Cardiac fibroblast (primary cell): ENCODE results near the gene LRRK2.

Experiments used
- DNase-seq, 2 donors: peaks; one replicate each; pipeline versions ENCODE4 v3.0.0 to v3.0.0-alpha.2; 2010; ENCODE audit warnings: low read depth in 2 of 2
- H3K4me3 ChIP-seq, 2 donors: replicated peaks in 1 of 2; 1 replicate in 1 of 2; 2 replicates in 1 of 2; pipeline ENCODE4 v1.5.1; 2011; ENCODE audit warnings: low read depth in 2 of 2, low read length in 2 of 2, mild to moderate bottlenecking in 2 of 2, moderate library complexity in 1 of 2
- TF ChIP-seq, protein P1 (sequence below): IDR thresholded peaks from one replicate; pipeline ENCODE4 v1.5.1; 2011; ENCODE audit warnings: low read depth, mild to moderate bottlenecking, low read length, inconsistent platforms

LRRK2 gene

GRCh38 chr12:40336573-40337199 lies 111.9 kb downstream of the LRRK2 start:
- TF ChIP-seq, protein P1, sequence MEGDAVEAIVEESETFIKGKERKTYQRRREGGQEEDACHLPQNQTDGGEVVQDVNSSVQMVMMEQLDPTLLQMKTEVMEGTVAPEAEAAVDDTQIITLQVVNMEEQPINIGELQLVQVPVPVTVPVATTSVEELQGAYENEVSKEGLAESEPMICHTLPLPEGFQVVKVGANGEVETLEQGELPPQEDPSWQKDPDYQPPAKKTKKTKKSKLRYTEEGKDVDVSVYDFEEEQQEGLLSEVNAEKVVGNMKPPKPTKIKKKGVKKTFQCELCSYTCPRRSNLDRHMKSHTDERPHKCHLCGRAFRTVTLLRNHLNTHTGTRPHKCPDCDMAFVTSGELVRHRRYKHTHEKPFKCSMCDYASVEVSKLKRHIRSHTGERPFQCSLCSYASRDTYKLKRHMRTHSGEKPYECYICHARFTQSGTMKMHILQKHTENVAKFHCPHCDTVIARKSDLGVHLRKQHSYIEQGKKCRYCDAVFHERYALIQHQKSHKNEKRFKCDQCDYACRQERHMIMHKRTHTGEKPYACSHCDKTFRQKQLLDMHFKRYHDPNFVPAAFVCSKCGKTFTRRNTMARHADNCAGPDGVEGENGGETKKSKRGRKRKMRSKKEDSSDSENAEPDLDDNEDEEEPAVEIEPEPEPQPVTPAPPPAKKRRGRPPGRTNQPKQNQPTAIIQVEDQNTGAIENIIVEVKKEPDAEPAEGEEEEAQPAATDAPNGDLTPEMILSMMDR: peak; percentile 57
- H3K4me3 ChIP-seq: no peak overlapping the region
- peak; percentile 19 to 41 for DNase-seq

DNA sequence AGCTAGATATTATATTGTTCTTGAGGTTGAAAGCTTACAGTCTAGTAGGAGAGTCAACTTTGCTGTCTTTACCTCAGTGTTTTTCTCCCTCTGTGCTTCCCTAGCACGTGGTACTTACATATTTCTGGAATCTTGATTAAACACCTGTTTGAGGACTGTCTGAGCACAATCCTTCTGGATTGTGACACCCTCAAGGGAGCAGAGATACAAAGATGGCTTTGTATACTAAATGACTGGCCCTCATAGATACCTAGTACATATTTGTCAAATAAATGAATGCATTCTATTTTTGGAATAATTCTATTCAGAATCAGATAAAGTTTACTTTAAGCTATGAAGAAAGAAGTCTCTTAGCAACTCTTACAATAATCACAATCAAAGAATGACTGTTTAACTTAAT lies 113.3 kb downstream of the LRRK2 start:
- no peak overlapping the region for H3K4me3 ChIP-seq

GRCh38 chr12:40338621-40339020 lies 113.8 kb downstream of the LRRK2 start:
- TF ChIP-seq, protein P1: no peak
- no peak for DNase-seq
- H3K4me3 ChIP-seq: no peak overlapping the region

More for the DNA sequence above, 113.3 kb downstream of the LRRK2 start:
- no peak for DNase-seq
- TF ChIP-seq, protein P1: no peak

GRCh38 chr12:40342010-40342409 lies 117.2 kb downstream of the LRRK2 start:
- TF ChIP-seq, protein P1: no peak
- DNase-seq: no peak

GRCh38 chr12:40343124-40343523 lies 118.3 kb downstream of the LRRK2 start:
- no peak overlapping the region for H3K4me3 ChIP-seq
- TF ChIP-seq, protein P1: no peak
- DNase-seq: no peak

More at GRCh38 chr12:40342010-40342409, 117.2 kb downstream of the LRRK2 start:
- H3K4me3 ChIP-seq: no peak overlapping the region

DNA sequence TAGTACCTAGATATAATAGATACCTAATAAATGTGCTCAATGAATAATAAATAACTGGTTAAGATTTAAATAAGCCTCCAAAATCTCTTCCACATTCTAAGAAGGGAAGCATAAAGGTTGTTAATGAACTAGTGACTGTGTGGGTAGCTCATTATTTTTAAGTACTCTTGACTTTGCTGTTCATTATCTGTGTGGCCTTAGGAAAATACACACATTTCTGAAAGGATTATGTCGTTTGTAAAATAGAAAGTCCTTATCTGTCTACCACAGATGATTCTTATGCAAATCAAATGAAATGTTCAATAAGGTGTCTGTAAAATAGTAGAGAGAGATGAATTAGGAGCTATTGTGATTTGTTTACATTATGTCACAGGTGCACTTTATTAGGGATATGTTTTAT lies 119.5 kb downstream of the LRRK2 start:
- no peak for DNase-seq
- TF ChIP-seq, protein P1: no peak
- no peak overlapping the region for H3K4me3 ChIP-seq

GRCh38 chr12:40351976-40352375 lies 127.2 kb downstream of the LRRK2 start:
- DNase-seq: no peak
- TF ChIP-seq, protein P1: no peak
- H3K4me3 ChIP-seq: no peak overlapping the region
